BJ (cell line): ENCODE data around the gene THSD7B. TPM values are rescaled to one million over a fixed set of nuclear protein-coding genes. Genes with fewer than 3 reads are reported as not detected.

Experiments used
- CTCF ChIA-PET: fragments of 350-600 bp; formaldehyde crosslinking; extraction: SDS; loops from one replicate; lab custom pipeline; 2021; ENCODE audit warnings: antibody characterized with exemption, inconsistent platforms; lab: Yijun Ruan, JAX
- POLR2A ChIA-PET: fragments of 300-600 bp; sonication (Branson Sonifier 250); formaldehyde crosslinking; extraction: SDS; loops from one replicate; lab custom pipeline; 2021; ENCODE audit warnings: antibody characterized with exemption; lab: Charles Lee
- DNase-seq: peaks from one replicate; pipeline ENCODE4 v3.0.0-alpha.2; 2011; ENCODE audit warnings: low read depth
- H3K27me3 ChIP-seq: 2 replicates; pipeline ENCODE4 v1.6.0; 2011; ENCODE audit warnings: low read length; ENCODE audit not compliant: control insufficient read depth, insufficient read depth
- H3K36me3 ChIP-seq: 2 replicates; pipeline ENCODE4 v1.5.1; 2011; ENCODE audit warnings: low read length; ENCODE audit not compliant: control insufficient read depth, insufficient read depth
- H3K4me3 ChIP-seq: 2 replicates; pipeline ENCODE4 v1.5.1; 2011; ENCODE audit warnings: low read depth, mild to moderate bottlenecking, control low read depth, low read length
- CTCF ChIP-seq: IDR thresholded peaks from 2 replicates; pipeline ENCODE4 v1.5.1; 2011; ENCODE audit warnings: low read depth, mild to moderate bottlenecking, control low read depth, inconsistent platforms, low read length, moderate library complexity; ENCODE audit not compliant: insufficient read depth
- polyA plus RNA-seq: library from polyadenylated mRNA; depleted of rRNA; stranded (reverse); fragments of >200 nt; gene quantifications from 2 replicates; pipeline ENCODE4 v1.2.3, GENCODE V29; 2011

THSD7B gene
- polyA plus RNA-seq, 1 experiment = 0.13 TPM

GRCh38 chr2:137187216-137187615 lies 421.9 kb downstream of the THSD7B start:
- TF ChIP-seq CTCF = no peak
- DNase-seq = no peak
- H3K4me3 ChIP-seq = no peak overlapping the region
- H3K36me3 ChIP-seq = no peaks in the 10 kb centered on the region
- ChIA-PET POLR2A (no interaction called here), CTCF (no interaction called here)
- no peaks in the 10 kb centered on the region for H3K27me3 ChIP-seq

GRCh38 chr2:137190411-137191195 lies 425.3 kb downstream of the THSD7B start:
- CTCF ChIA-PET = no interaction called here
- TF ChIP-seq CTCF = no peak
- no peak overlapping the region for H3K4me3 ChIP-seq
- no peak for DNase-seq
- H3K36me3 ChIP-seq = no peaks in the 10 kb centered on the region
- POLR2A ChIA-PET = no interaction called here
- no peaks in the 10 kb centered on the region for H3K27me3 ChIP-seq

GRCh38 chr2:137192366-137193310 lies 427.3 kb downstream of the THSD7B start:
- Histone ChIP-seq H3K4me3 (no peak overlapping the region), H3K36me3 (no peaks in the 10 kb centered on the region), H3K27me3 (no peaks in the 10 kb centered on the region)
- no peak for DNase-seq
- ChIA-PET POLR2A (no interaction called here), CTCF (no interaction called here)
- no peak for TF ChIP-seq CTCF

- POLR2A ChIA-PET = no interaction called here
- H3K36me3 ChIP-seq = no peaks in the 10 kb centered on the region
- no peak overlapping the region for H3K4me3 ChIP-seq
- CTCF ChIA-PET = no interaction called here
- DNase-seq = no peak
- H3K27me3 ChIP-seq = no peaks in the 10 kb centered on the region
- no peak for TF ChIP-seq CTCF
These were observed 428.1 kb downstream of the THSD7B start for GRCh38 chr2:137193401-137193800.

- no peaks in the 10 kb centered on the region for H3K36me3 ChIP-seq
- POLR2A ChIA-PET = no interaction called here
- no peak for TF ChIP-seq CTCF
- no peak for DNase-seq
- no peaks in the 10 kb centered on the region for H3K27me3 ChIP-seq
- no peak overlapping the region for H3K4me3 ChIP-seq
- CTCF ChIA-PET = no interaction called here
These were observed 428.8 kb downstream of the THSD7B start for GRCh38 chr2:137194111-137194510.
